Body of pancreas (tissue), 4 donors: ENCODE data around the gene SMPDL3A.

Experiments
- POLR2A ChIP-seq, 3 donors: fragments of 450-650 bp; IDR thresholded peaks; one replicate each; pipeline ENCODE4 v1.6.1; 2016; ENCODE audit warnings: antibody characterized with exemption in 3 of 3, mild to moderate bottlenecking in 2 of 3
- TF ChIP-seq, protein P1 (sequence below), 7 experiments: fragments of 450-650 bp in 4 of 7; fragments of 200-600 bp in 3 of 7; sonication (generic) in 3 of 7; IDR thresholded peaks; one replicate each; pipeline ENCODE4 v1.5.1; 2016 to 2019; ENCODE audit warnings: antibody characterized with exemption in 7 of 7

DNA sequence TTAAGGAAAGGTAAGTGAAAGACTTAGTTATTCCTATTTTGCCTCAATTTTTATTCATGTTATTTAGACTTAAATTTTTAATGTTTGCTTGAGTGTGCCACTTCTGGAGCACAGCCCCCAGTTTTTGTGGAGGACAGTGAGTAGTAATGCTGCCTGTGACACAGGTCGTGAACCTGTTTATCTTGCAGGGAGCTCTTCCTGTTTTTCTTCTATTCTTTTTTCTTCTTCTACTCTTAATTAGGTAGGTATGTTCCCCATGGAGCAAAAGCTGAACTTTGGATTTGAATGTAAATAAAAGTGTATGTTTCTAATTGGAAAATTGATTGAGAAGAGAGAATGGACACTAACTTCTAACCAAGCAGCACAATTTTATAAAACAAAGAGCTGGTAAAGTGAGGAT, 12.3 kb downstream of the SMPDL3A start:
- TF ChIP-seq, protein P1, sequence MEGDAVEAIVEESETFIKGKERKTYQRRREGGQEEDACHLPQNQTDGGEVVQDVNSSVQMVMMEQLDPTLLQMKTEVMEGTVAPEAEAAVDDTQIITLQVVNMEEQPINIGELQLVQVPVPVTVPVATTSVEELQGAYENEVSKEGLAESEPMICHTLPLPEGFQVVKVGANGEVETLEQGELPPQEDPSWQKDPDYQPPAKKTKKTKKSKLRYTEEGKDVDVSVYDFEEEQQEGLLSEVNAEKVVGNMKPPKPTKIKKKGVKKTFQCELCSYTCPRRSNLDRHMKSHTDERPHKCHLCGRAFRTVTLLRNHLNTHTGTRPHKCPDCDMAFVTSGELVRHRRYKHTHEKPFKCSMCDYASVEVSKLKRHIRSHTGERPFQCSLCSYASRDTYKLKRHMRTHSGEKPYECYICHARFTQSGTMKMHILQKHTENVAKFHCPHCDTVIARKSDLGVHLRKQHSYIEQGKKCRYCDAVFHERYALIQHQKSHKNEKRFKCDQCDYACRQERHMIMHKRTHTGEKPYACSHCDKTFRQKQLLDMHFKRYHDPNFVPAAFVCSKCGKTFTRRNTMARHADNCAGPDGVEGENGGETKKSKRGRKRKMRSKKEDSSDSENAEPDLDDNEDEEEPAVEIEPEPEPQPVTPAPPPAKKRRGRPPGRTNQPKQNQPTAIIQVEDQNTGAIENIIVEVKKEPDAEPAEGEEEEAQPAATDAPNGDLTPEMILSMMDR (IDR thresholded peaks at IDR 0.05), result no peak
- TF ChIP-seq POLR2A (IDR thresholded peaks at IDR 0.05), result no peak
